Fibroblast of skin of left biceps (primary cell): ENCODE measurements around the gene NKX6-2.
"Not testable (repeated sequence)": the region's sequence is repeated elsewhere in the genome, so short reads cannot be mapped to it uniquely, and the experiment has no call there.

Source experiments
- DNase-seq, 2 experiments: peaks; one replicate each; pipeline ENCODE4 v3.0.0-alpha.2; 2013; ENCODE audit warnings: low read depth in 2 of 2

NKX6-2 gene

GRCh38 chr10:132755166-132755711 lies 30.7 kb downstream of the NKX6-2 start:
- DNase-seq = no peak

GRCh38 chr10:132754071-132754470 lies 31.9 kb downstream of the NKX6-2 start:
- DNase-seq = no peak

- no peak for DNase-seq
Observed at GRCh38 chr10:132753596-132753995, 32.4 kb downstream of the NKX6-2 start.

- DNase-seq = no peak
Observed at GRCh38 chr10:132752961-132753360, 33.0 kb downstream of the NKX6-2 start.

- DNase-seq = no peak
Observed at GRCh38 chr10:132752378-132752777, 33.6 kb downstream of the NKX6-2 start.

GRCh38 chr10:132750936-132751335 lies 35.0 kb downstream of the NKX6-2 start:
- DNase-seq = no peak

- DNase-seq = no peak
Observed at GRCh38 chr10:132749371-132749795, 36.6 kb downstream of the NKX6-2 start.

GRCh38 chr10:132748545-132749370 lies 37.2 kb downstream of the NKX6-2 start:
- DNase-seq = no peak

GRCh38 chr10:132748135-132748534 lies 37.8 kb downstream of the NKX6-2 start:
- DNase-seq = no peak

- DNase-seq = no peak
Observed at GRCh38 chr10:132746801-132747625, 38.9 kb downstream of the NKX6-2 start.

- no peak for DNase-seq
Observed at GRCh38 chr10:132746386-132746785, 39.6 kb downstream of the NKX6-2 start.

GRCh38 chr10:132745971-132746370 lies 40.0 kb downstream of the NKX6-2 start:
- DNase-seq = no peak

GRCh38 chr10:132745511-132745910 lies 40.4 kb downstream of the NKX6-2 start:
- DNase-seq = no peak

- DNase-seq = no peak
Observed at GRCh38 chr10:132744839-132745238, 41.1 kb downstream of the NKX6-2 start.

- DNase-seq = no peak
Observed at GRCh38 chr10:132743925-132744490, 41.9 kb downstream of the NKX6-2 start.

- DNase-seq = not testable (repeated sequence)
Observed at GRCh38 chr10:132743196-132743924, 42.6 kb downstream of the NKX6-2 start.

GRCh38 chr10:132742837-132743194 lies 43.1 kb downstream of the NKX6-2 start:
- no peak for DNase-seq

GRCh38 chr10:132742167-132742836 lies 43.6 kb downstream of the NKX6-2 start:
- no peak for DNase-seq

- no peak for DNase-seq
Observed at GRCh38 chr10:132740588-132740987, 45.4 kb downstream of the NKX6-2 start.

- DNase-seq = no peak
Observed at GRCh38 chr10:132739225-132739613, 46.7 kb downstream of the NKX6-2 start.
